Retinal pigment epithelial cell (primary cell): ENCODE results near the gene CNPPD1.

ENCODE experiments used
- DNase-seq: peaks from one replicate; pipeline ENCODE4 v3.0.0-alpha.2; 2010; ENCODE audit warnings: low read depth
- H3K4me3 ChIP-seq: 2 replicates; pipeline ENCODE4 v1.5.1; 2011; ENCODE audit warnings: mild to moderate bottlenecking, low read length, control low read depth, moderate library complexity
- TF ChIP-seq, protein P1 (sequence below): conservative IDR thresholded peaks from 2 replicates; pipeline ENCODE4 v1.5.1; 2011; ENCODE audit warnings: low read depth, low read length, control low read depth, inconsistent platforms

CNPPD1 gene

DNA sequence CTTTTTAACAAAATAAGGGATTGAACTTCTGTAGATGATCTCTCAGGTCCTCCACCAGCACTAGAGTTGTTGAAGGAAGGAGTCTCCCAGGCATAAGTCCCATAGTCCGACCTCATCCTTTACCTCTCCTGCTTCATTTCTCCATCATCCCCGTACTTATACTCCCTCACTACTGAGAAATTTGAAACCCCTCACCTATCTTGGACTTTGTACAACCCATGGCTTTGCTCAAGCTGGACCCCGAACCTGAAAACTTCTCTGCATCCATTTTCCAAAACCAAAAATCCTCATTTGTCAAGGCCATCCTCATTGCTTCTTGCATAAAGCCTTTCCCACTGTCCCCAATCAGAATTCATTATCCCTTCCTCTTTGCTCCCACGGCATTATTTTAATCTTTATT, 15.6 kb downstream of the CNPPD1 start:
- TF ChIP-seq, protein P1, sequence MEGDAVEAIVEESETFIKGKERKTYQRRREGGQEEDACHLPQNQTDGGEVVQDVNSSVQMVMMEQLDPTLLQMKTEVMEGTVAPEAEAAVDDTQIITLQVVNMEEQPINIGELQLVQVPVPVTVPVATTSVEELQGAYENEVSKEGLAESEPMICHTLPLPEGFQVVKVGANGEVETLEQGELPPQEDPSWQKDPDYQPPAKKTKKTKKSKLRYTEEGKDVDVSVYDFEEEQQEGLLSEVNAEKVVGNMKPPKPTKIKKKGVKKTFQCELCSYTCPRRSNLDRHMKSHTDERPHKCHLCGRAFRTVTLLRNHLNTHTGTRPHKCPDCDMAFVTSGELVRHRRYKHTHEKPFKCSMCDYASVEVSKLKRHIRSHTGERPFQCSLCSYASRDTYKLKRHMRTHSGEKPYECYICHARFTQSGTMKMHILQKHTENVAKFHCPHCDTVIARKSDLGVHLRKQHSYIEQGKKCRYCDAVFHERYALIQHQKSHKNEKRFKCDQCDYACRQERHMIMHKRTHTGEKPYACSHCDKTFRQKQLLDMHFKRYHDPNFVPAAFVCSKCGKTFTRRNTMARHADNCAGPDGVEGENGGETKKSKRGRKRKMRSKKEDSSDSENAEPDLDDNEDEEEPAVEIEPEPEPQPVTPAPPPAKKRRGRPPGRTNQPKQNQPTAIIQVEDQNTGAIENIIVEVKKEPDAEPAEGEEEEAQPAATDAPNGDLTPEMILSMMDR = no peak
- DNase-seq = no peak
- H3K4me3 ChIP-seq = peak overlapping the region; percentile 72

DNA sequence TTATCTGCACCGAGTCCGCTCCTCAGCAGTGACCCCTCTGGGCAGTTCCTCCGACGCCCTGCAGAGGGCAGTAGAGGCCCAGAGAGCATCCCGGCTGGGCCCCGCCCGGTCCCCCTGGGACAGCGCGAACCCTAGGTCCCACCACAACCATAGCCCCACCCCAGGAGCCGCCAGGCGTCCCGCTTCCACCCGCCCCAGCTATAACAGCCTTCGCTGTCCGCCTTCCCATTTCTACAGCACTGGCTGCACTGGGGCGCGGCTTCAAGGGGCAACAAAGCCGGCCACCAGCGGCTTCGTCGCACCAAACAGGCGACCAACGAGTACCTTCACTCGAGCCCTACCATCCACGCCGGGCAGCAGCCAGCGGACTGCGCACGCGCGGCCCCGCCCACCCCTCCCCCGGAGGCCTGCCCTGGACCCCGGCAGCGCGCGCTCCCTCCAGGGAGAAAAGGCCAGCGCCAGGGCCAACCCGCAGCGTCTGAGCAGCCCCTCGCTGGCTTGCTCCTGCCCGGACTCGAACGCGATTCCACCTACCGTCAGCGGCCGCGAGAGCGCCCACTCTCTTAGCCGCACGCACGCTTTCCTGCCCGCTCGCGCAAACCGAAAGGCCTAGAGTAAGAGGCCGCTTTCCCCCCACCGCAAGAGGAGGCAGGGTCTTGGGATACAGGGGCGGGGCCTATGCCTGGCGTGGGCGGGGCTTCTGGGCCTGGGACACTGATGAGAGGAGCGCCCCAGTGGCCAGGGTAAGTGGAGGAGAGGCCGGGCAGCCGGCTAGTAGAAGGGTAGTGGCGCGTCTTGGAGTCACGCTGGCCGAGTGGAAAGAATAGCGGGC, 16.3 kb downstream of the CNPPD1 start, which contains the start of gene NHEJ1:
NHEJ1 (minus strand) TSS at position 630 of the 832 bp plus-strand sequence. CDS start 2,453 bp downstream, outside the sequence.
- TF ChIP-seq, protein P1 = peak; percentile 98
- peak within 1 kb of the TSS; percentile 72 for H3K4me3 ChIP-seq
- DNase-seq = peak; percentile 64

DNA sequence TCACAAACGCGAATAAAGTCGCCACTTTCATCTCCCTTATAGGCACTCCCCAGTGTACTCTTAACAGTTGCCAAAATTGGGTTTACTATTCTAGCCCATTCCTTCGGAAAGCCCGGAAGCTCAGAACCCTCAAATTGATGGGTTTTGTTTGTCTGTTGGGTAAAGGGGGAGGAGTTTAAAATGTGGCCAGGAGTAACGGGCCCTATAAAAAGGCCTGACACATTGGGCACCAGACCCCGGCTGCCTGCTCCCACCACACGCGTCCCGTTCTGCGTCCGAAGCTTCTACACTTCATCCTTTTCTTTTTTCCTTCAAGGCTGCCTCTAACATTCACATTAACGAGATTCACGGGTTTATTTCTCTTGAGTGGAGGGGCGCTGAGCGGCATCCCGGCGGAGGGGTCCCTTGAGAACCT, 16.9 kb downstream of the CNPPD1 start:
- TF ChIP-seq, protein P1 = no peak
- peak overlapping the region; percentile 72 for H3K4me3 ChIP-seq
- DNase-seq = no peak

DNA sequence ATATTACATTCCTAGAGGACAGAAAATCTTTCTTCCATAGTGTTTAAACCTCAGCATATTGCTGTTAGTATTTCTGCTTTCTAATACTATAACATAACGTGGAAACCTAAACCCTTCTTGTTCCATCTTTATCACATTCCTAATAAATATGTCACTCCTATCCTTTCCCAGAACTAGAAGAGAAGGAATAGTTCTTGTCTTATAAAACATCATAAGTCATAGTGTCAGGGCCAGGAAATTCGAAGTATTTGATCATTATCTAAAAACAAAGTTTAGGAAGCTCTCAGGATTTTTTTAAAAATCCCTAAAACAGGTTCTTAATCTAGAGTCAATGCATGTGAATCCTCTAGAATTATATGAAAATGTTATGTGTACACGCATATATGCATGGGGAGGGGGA, 18.1 kb downstream of the CNPPD1 start:
- TF ChIP-seq, protein P1 = no peak
- no peak overlapping the region for H3K4me3 ChIP-seq
- DNase-seq = no peak

DNA sequence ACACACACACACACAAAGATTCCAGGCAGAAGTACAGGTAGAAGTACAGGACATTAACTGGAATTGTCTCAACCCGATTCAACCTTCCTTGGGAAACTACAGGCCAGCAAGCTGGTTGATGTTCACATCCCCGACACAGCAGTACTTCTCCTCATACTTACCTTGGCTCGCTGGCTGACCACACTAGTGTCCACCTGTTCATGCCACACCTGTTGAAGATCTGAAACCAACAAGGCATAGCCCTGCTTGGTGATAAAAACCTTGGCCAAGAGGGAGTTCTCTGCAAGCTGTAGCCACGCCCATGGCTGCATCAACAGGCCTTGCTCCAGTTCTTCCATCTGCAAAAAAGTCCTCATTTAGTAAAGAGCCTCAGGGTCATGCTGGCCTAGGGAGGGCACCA, 18.7 kb downstream of the CNPPD1 start:
- no peak overlapping the region for H3K4me3 ChIP-seq
- DNase-seq = no peak

DNA sequence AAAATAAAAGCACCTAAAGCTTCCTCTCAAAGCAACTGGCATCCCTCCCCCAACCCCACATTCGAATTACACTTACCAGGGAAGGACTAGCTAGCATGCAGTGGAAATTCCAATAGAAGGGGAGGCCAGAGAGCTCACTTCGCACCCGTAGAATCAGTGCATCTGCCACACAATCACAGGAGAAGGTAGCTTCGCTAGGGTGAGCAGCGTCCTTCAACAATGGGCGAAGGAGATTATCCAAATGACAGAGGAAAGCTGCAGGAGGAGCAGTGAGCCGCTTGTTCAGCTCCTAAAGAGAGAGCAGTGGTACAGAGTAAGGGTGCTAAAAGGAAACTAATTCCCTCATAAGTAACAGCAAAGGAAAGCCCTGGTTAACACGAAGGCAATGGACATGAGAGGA, 19.3 kb downstream of the CNPPD1 start:
- H3K4me3 ChIP-seq = no peak overlapping the region
- DNase-seq = no peak
- TF ChIP-seq, protein P1 = no peak

More for the DNA sequence above, 18.7 kb downstream of the CNPPD1 start:
- TF ChIP-seq, protein P1 = no peak

DNA sequence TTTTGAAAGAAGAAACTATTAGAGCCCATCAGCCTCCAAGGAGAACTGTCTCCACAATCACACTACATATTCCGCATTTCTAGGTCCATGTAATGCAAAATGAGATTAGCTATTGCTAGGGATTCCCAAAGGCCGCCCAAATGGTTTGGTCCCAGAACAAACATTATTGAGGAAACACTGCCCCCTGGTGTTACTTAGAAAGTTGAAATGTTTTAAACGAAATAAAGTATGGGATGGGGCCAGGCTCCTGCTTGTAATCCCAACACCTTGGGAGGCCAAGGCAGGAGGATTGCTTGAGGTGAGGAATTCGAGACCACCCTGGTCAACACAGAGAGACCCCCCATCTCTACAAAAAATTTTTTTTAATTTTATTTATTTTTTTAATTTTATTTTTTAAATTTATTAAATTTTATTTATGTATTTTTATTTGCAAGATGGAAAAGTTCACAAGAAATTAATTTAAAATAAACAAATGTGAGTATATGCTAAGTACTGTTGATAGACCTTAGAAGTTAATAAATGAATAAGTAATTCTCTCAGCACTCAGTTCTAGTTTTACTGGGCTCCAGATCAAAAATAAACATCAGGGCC, 21.6 kb downstream of the CNPPD1 start:
- no peak for DNase-seq
- TF ChIP-seq, protein P1 = peak; percentile 46
- no peak overlapping the region for H3K4me3 ChIP-seq
